Fibroblast of skin of right biceps (primary cell): ENCODE data around the gene CTIF.
A peak's percentile ranks its signal among the peaks of the same experiment; 100 is the strongest.

Experiments used
- DNase-seq: peaks from one replicate; pipeline ENCODE4 v3.0.0-alpha.2; 2013

CTIF gene

DNA sequence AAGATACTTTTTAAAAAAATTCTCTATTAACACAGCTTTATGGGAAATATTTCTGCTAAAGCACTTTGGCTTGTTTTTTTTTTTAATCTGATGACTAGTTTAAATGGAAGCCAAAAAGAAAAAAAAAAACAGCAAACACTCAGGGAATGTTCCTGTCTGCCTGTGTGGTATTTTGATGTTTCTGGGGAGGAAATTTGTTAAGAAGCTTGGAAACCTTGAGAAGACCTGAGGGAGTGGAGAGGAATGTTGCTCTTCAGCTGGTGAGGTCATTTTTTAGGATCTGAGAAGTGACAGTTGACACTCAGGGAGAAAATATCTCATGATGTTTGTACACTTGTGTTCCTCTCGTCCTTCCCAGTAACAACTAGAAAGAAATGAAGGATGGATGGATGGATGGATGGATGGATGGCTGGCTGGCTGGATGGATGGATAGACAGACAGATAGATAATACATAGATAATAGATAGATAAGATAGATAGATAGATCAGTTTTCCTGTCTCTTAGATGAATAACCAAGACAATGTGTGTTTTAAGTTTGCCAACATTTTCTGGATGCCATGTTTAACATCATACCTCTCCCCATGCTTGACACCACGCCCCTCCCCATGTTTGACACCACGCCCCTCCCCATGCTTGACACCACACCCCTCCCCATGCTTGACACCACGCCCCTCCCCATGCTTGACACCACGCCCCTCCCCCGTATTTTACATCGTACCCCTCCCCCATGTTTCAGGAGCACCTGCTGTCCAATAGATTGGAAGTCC lies 84.8 kb downstream of the CTIF start:
- peak; percentile 98 for DNase-seq

DNA sequence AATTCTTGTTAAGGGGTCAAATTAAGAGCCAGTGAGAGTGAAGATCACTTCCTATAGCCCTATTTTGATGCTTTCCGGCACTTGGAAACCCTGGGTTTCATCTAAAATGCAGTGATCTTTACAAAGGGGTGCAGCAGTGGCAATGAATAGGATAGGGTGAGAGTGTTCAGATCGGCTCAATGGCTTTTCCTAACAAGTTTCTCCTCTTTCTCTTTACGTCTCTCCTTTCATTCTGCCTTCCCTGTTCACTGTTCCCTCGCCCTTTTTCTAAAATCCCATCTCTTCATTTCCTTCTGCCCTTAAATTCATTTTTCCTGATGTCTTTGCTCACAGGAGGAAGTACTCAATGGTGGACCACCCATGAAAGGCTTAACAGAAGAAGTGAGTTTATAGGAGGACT lies 86.0 kb downstream of the CTIF start:
- DNase-seq: no peak

DNA sequence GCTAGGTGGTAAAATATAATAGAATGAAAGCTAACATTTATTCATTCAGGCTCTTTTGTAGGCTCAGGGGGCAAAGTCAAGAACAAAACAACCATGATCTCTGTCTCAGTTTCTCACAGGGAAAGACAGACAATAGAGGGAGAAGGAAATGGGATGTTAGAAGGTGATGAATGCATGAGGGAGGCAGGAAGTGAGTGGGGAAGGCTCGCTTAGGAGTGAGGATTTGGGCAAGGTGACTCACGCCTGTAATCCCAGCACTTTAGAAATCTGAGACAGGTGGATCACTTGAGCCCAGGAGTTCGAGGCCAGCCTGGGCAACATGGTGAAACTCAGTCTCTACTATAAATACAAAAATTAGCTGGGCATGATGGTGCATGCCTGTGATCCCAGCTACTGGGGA lies 88.4 kb downstream of the CTIF start:
- peak; percentile 60 for DNase-seq

DNA sequence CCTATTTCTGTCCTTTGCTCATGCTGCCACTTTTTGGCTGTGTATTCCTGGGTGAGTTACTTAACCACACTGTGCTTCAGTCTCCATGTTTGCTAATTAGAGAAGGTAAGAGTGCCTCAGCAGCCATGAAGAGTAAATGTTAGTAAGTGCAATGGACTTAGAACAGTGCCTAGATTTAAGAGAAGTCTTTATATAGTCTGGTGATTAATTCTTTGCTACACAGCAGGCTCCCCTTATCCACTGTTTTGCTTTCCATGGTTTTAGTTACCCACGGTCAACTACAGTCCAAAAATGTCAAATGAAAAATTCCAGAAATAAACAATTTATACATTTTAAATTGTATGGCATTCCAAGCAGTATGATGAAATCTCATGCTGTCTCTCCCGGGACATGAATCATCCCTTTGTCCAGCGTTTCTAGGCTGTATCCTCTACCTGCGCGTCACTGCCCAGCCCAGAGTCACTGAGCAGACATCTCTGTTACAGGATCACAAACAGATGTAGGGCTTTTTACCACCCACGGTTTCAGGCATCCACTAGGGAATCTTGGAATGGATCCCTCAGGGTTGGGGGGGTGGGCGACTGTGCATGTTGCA lies 91.0 kb downstream of the CTIF start:
- peak; percentile 100 for DNase-seq

DNA sequence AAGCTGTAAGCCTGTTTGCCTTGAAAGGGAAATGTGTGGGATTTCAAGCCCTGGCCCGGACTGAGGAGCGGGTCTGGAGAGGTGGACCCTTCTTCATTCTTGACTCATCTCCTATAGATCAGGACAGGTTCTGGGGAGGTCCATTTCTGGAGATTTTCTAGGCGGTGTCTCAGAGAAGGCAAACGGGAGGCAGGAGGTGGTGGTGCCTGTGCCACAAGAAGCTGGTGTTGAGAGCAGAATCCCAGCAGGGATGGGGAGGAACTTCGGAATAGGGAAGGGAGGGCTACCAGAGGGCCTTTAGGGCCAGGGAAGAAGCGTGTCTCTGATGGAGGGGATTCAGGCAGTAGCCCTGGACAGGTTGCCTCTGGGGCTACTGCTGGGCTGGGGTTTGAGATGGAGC lies 93.0 kb downstream of the CTIF start:
- no peak for DNase-seq

DNA sequence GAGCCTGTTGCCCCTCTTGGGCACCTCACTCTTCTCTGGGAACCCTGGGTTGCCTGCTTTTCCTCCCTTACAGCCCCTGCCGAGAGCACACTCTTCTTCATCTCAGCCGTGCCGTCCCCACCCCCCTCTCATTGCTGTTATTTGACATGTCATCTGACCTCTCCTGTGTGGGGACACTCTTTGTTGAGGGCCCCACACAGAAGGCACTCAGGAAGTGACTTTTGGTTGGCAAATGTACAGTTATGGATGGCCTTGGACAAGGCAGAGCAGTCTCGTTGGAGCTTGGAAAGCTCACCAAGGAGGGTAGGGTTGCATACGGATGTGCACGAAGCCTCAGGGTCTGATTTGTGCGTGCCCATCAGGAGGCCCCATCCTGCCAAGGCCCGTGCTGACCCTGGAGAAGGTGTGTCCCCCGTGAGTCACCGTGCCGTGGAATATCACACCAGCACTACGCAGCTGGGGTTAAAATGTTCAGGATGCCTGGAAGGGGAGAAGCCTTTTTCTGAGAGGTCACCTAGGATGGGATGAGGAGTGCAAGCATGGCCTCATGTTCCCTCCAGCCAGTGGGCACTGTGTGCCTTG lies 93.9 kb downstream of the CTIF start:
- DNase-seq: no peak

DNA sequence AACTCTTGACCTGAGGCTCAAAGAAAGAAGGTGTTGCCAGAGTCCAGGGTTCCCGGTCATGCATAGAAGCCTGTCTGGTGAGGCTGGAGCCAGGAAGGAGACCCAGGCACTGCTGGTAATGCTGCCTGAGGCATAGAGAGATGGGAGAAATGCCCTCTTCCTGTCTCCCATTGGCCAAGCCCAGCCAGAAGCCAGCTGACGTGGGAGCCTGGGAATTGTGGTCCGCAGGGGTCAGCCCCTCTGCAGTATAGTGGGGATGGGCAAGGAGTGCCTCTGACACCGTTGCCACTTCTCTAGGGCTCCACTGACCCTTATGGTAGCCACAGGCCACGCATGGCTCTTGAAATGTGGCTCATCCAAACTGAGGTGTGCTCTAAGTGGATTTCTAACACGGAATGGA lies 95.7 kb downstream of the CTIF start:
- DNase-seq: no peak

DNA sequence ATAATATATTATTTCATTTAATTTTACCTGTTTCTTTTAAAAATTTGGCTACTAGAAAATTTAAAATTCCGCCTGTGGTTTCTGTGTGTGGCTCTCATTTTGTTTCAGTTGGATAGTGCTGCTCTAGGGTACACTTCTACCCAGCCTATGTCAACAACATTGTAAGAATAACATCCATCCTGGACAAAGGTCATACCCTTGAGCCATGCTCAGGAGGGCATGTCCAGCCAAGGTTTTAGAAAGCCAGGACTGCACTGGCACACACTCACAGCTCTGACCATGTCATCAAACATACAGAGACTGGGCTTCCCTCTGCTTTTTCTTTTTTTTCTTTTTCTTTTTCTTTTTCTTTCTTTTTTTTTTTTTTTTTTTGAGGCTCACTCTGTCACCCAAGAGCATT lies 96.1 kb downstream of the CTIF start:
- DNase-seq: no peak

DNA sequence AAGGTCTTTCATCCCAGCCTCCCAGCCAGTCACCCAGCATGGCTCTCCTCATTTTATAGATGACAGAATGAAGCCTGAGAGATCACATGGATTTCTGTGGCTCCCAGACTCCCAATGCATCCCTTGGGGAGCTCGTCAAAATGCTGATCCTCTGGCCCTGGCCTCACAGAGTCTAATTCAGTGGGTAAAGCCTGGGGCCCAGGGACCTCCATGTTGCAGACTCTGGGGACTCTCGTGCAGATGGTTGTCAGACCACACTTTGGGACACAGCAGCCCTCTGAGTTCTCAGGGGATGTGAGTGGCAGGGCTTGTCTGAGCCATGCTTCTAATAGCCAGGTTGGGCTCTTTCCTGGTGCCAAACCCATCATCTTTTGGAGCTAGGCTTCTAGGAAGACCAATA lies 97.0 kb downstream of the CTIF start:
- DNase-seq: no peak

DNA sequence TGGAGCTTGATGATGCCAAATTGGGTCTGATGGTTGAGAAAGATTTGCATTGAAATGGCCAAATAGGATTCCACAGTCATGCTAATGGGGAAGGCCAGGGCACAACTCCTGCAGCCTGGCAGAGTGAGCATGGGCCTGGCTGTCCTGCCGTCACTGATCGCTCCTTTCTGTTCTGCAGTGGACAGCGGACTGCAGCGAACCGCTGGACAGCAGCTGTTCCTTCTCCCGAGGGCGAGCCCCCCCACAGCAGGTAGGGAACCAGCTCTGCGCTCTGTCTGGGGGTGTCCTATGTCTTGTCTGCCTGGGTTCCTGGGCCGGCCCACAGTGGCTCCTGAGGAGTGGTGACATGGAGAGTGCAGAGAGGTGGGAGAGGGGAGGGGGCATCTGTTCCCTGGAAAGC lies 97.6 kb downstream of the CTIF start:
- no peak for DNase-seq

DNA sequence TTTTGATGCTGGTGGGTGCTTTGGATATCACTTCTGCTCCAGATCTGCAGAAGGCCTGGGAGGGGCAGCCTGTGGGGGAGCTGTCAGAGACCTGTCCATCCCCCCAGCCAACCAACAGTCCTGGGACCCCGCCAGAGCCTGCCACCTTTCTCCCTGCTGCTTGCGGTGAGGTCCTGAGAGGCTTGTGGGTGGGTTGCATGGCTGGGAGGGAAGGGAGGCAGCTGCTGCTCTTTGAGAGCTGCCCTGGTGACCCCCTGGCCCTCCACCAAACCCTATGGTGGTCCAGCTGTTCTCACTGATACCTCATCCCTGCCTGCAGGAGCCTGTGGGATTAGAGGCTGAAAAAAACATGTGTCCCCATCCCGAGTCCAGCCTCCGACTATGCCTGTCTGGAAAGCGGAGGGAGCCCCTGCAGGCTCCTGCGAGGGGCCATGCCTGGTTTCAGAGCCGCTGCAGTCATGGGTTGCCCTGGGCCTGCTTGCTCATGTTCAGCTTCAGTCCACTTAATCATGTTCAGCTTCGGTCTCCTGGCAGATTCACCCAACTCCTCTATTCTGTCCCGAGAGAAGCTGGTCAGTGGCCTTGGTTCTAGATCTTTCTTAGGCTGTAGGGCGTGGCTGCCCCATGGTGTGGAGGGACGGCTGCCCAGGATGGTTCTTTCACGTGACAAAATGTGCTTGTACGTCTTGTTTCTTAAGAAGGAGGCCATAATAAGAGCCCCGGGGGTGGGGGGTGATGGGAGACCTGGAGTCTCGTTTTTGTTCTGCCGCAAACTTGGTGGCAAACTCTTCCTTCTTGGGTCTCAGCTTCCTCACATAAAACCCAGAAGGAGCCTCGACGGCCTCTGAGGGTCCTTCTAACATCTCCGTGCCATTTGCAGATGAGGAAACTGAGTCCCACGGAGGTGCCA lies 98.5 kb downstream of the CTIF start:
- DNase-seq: no peak

DNA sequence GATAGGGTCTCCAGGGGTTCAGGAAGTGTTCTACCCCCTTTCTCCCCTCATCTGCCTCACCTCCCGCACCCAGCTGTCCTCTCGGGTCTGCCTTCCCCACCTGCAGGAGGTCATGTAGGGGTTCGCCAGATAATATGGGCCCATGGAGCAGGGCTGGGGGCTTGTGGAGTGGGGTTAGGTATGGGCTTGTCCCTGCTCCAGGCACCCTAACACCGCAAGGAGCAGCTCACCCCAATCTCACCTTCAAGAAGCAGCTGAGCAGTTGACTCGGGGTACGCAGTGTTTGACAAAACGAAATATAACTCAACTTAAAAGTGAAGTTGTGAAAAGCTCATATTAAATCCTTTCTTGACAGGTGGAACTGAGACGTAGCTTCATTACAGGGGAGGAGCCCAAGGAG lies 99.6 kb downstream of the CTIF start:
- no peak for DNase-seq

DNA sequence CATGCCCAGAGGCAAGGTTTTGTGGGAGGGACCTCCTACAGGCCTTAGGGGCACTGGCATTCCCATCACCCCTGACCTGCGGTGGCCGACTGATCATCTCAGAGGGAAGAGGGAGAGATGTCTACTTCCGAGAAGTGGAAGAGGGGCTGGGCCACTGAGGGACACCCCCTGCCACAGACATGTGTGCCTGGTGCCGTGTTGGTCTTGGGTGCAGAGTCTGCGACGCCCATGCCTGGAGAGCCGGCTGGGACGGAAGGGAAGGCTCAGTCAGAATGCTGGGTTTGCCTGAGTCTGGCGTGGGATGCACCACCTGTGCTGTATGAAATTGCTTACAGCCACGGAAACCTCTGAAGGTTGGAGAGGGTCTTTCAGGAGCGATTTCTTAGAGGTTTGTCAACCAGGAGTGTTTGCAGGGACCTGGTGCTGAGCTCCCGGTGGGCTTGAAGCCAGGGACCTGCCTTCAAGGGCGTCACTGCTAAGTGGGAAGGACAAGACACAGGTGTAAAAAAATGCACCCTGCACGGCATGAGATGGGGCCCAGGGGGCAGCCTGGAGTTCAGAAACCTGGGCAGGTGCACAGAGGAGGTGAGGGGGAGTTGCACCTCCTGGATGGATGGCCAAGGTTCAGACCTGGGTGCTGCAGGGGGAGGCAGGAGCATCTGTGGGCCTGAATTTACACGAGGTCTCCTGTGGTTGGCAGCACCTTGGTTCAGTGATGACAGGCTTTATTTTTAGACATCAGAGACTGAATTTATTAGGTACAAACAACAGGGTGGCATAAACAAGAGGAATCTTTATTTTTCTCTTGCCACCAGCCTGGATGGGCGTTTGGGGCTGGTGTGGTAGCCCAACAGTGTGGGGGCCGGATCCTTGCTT lies 100.3 kb downstream of the CTIF start:
- no peak for DNase-seq

DNA sequence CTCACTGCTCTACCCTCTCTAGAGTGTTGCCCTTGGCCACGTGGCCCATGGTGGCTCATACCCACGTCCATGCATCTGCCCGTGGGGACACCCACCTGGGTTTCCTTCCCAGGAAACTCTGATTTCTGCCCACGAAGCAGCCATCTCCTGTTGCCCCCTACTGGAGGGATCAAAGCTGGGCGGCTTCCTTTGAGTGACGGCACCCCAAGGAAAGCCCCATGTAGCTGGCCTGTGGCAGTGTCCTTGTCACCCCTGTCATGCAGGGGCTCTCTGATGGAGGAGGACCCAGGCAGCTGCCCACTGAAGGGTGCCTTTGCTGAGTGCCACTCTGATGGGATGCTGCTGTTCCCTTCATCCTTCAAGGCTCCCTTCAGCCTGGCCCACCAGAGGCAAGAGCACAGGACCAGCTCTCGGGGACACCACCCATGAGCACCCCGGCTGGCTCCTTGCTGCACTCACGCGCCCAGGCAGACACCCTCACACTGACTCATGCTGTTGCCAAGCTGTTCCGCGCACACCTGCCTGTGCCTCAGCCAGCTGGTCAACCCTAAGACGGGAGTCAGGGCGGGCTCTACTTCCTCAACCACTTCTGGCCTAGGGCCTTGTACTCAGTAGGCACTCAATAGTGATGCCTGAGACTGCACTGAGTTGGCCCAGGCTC lies 101.1 kb downstream of the CTIF start:
- DNase-seq: no peak

DNA sequence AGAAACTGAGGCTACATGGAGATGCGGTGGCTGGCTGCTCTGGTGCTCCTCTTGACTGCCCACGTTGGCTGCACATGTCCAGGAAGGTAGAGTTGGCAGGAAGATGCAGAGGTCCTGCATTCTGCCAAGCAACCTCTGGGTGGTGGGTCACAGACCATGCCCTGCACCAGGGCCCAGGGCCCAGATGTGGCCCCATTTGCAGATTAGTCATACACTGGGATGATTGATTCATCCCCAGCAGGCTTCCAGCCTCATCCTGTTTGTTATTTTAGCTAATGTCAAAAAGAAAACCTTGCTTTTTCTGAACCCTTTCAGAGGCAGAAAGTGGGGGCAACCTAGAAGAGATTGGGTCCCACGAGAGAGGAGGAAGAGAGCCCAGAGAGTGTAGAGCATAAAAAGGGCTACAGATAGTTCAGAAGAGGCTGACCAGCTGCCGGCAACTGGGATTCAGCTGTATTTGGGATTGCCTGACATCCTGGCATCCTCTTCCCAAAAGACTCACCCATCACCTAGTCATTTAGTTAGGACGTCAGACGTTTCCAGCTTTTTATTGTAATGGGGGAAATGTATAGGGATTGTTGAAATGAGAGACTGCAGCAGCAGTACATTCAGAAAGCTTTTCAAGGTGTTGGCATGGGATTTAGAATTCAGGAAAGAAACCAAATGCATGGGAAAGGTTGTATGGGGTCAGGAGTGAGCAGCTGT lies 101.9 kb downstream of the CTIF start:
- peak; percentile 47 for DNase-seq

DNA sequence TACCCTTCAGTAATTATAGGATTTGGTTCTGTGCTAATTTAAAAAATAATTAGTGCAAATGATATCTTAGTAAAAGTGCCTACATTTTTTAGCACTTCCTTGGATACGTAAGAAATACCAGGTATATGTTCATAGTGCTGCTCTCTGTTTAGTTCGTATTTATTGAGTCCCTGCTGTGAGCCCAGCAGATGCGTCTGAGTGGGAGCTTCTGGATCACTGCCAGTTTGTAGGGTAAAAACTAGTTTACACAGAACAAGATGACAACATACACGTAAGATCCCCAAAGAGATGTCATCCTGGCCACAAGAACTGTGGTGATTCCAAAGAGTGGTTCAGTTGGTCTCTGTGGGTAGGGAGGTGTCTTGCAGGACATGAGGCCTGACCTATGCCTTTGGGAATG lies 103.2 kb downstream of the CTIF start:
- DNase-seq: no peak

DNA sequence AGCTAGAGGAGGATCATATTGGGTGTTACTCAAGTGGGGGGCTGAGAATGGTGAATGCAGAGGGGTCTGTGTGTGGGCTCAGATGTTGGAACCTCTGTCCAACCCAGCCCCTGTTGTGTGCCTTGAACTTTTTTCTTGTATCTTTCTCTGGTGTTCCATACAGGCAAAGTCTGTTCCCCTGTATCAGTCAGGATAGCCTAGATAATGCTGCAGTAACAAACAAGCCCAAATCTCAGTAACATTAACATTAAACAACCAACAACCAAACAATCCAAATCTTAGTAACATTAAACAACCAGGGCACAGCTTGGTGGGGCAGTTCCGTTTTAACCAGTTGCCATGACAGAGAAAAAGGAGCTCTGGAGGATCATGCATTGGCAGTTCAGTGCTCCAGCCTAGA lies 103.7 kb downstream of the CTIF start:
- DNase-seq: no peak

DNA sequence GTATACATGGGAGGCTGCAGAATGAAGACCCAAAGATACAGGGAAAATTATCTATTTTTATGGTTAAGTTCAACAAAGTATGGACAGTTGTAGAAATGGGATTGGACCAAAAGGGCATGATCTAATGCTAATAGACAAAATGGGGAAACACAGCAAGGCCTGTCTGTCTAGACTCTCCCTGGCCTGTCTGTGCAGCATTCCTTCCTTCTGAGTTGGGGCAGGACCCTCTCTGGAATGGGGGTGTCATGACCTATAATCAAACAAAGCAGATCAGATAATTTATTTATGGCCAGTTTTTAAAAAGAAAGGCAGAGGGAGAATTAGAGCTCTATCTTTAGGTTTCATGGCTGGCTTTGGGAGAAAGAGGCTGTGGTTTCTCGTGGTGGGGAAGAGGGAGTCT lies 104.4 kb downstream of the CTIF start:
- peak; percentile 40 for DNase-seq

DNA sequence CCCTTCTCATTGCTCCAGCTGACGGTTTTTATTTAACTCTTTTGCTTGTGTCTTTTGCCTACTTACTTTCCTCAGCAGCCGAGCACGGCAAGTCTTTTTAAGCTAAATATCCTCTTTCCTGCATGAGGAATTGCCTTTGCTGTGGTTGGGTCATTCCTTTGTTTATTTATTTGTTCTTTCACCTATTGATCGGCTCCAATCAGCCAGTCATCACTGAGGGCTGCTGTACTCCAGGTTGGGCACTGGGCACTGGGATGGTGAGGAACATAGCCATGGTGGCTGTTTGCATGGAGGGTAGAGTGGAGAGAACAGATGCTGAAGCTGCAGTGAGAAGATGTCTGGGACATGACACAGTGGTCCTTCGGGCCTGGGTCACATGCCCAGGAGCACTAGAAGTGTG lies 105.2 kb downstream of the CTIF start:
- DNase-seq: no peak

DNA sequence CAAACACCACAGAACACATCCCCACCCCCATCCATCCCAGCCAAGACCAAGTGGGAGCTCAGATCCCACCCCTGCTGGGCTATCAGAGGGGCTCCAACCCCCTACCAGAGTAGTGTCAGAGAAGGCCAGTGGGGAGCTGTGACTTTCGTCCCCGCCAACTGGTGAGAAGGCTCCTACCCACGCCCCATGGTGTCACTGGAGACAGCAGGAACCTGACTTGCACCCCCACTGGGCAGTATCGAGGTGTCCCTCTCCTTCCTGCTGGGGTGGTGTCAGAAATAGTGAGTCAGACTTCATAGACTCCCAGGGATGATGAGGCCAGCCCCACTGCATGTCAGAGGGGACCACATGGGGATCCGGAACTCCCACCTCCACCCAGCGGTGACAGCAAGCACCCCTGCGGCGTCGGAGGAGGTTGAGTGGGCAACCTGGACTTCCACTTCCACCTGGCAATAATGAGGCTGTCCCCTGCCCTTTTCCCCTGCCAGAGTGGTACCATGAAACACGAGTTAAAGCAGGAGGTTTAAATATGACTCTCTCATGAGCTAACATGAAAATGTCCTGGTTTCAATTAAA lies 106.7 kb downstream of the CTIF start:
- no peak for DNase-seq

DNA sequence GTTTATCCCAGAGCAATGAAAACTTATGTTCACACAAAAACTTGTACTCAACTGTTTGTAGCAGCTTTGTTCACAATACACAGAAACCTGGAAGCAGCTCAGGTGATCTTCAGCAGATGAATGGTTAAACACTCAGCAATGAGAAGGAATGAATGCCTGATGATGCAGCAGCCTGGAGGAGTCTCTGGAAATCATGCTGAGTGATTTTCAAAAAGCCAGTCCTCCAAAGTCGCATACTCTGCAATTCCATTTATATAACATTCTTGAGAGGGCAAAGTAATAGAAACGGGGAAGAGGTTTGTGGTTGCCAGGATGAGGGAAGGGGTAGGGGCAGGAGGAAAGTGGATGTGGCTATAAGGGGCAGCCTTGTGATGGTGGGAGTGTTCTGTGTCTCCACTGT lies 108.1 kb downstream of the CTIF start:
- no peak for DNase-seq
